HEK293T (cell line): ENCODE data around the gene PDXDC1.

Experiments
- BHLHE40 ChIP-seq: fragments of 450-650 bp; IDR thresholded peaks from 2 replicates; pipeline ENCODE4 v1.6.1; 2016; ENCODE audit warnings: mild to moderate bottlenecking, moderate library complexity, borderline replicate concordance
- FOXA1 ChIP-seq: fragments of 450-650 bp; IDR thresholded peaks from 2 replicates; pipeline ENCODE4 v1.6.1; 2016; ENCODE audit warnings: mild to moderate bottlenecking
- FOXK2 ChIP-seq: fragments of 450-650 bp; IDR thresholded peaks from 2 replicates; pipeline ENCODE4 v1.6.1; 2016; ENCODE audit warnings: mild to moderate bottlenecking
- FOXM1 ChIP-seq: fragments of 450-650 bp; IDR thresholded peaks from 2 replicates; pipeline ENCODE4 v1.6.1; 2017; ENCODE audit warnings: mild to moderate bottlenecking, borderline replicate concordance
- HDGF ChIP-seq: fragments of 450-650 bp; IDR thresholded peaks from 2 replicates; pipeline ENCODE4 v1.6.1; 2017; ENCODE audit warnings: antibody characterized with exemption, borderline replicate concordance
- SP1 ChIP-seq: fragments of 450-650 bp; IDR thresholded peaks from 2 replicates; pipeline ENCODE4 v1.6.1; 2017
- SUZ12 ChIP-seq: fragments of 450-650 bp; IDR thresholded peaks from 2 replicates; pipeline ENCODE4 v1.6.1; 2016; ENCODE audit warnings: mild to moderate bottlenecking
- TARDBP ChIP-seq: fragments of 450-650 bp; IDR thresholded peaks from 2 replicates; pipeline ENCODE4 v1.6.1; 2016
- TF ChIP-seq, protein P1 (sequence below): fragments of 450-650 bp; IDR thresholded peaks from 2 replicates; pipeline ENCODE4 v1.6.1; 2016

DNA sequence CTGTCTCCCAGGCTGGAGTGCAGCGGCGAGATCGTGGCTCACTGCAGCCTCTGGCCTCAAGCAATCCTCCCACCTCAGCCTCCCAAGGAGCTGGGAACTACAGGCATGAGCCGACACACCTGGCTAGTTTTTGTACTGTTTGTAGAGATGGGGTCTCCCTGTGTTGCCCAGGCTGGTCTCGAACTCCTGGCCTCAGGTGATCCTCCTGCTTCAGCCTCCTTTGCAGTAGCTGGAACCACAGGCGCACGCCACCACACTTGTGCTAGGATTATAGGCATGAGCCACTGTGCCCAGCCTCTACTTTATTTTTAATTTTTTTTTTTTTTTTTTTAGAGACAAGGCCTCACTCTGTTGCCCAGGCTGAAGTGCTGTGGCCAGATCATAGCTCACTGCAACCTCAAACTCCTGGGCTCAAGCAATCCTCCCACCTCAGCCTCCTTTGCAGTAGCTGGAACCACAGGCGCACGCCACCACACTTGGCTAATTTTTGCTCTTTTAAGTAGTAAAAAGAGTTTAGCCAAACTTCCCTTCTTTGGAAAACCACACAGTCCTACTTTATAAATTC lies 76.6 kb downstream of the PDXDC1 start:
- TF ChIP-seq TARDBP (no peak), HDGF (no peak), FOXM1 (no peak), FOXK2 (no peak), SP1 (no peak), BHLHE40 (no peak), FOXA1 (no peak), SUZ12 (no peak)
- TF ChIP-seq, protein P1, sequence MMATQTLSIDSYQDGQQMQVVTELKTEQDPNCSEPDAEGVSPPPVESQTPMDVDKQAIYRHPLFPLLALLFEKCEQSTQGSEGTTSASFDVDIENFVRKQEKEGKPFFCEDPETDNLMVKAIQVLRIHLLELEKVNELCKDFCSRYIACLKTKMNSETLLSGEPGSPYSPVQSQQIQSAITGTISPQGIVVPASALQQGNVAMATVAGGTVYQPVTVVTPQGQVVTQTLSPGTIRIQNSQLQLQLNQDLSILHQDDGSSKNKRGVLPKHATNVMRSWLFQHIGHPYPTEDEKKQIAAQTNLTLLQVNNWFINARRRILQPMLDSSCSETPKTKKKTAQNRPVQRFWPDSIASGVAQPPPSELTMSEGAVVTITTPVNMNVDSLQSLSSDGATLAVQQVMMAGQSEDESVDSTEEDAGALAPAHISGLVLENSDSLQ: no peak
